Inferior parietal cortex (tissue), 1 donor: Measurements from ENCODE around the gene SCGB1C2.
"Not testable (repeated sequence)": the region's sequence is repeated elsewhere in the genome, so short reads cannot be mapped to it uniquely, and the experiment has no call there.

Source experiments
- DNase-seq: peaks from one replicate; pipeline ENCODE4 v3.0.0-alpha.2; 2016; ENCODE audit errors: extremely low spot score

SCGB1C2 gene

DNA sequence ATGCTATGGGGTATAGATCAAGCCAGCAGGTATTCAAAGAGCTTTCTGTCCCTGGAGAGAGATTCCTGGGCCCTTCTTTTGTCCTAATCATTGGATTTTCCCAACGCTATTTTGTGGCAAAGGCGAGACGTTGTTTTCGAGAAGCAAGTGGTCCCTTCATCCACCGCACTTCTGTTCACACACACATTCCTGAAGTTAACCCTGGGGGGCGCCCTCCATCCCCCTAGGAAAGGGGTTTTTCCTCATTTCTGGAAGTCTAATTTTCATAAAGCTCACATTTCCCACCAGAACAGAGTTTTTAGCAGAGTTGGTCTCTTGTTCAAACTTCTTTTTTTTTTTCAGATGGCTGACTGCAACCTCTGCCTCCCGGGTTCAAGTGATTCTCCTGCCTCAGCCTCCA, 11.9 kb downstream of the SCGB1C2 start:
- DNase-seq = no peak

DNA sequence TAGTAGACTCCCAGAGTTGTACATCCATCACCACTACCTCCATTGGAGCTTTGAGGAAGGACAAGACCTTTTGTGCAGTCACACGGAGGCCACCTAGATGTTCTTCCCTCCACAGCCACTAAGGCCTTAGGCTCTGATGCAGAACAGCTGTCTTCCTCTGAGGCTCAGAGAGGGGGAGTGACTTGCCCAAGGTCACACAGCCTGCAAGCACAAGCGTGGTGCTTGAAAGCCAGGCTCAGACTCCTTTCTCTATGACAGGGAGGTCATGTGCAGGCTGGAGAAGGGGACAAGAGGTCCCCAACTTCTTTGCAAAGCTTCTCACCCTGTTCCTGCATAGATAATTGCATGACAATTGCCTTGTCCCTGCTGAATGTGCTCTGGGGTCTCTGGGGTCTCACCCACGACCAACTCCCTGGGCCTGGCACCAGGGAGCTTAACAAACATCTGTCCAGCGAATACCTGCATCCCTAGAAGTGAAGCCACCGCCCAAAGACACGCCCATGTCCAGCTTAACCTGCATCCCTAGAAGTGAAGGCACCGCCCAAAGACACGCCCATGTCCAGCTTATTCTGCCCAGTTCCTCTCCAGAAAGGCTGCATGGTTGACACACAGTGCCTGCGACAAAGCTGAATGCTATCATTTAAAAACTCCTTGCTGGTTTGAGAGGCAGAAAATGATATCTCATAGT, 12.7 kb downstream of the SCGB1C2 start:
- no peak for DNase-seq

DNA sequence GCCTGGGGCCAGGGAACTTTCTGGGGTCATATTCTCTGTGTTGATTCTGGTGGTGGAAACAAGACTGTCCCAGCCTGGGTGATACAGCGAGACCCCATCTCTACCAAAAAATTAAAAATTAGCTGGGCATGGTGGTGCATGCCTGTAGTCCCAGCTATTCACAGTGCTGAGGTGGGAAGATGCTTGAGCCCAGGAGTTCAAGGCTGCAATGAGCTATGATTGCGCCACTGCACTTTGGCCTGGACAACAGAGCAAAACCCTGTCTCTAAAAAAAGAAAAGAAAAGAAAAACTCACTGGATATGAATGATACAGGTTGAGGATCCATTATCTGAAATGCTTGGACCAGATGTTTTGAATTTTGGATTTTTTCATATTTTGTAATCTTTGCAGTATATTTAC, 13.6 kb downstream of the SCGB1C2 start:
- no peak for DNase-seq

- no peak for DNase-seq
These were observed 14.8 kb downstream of the SCGB1C2 start for GRCh38 chr17:151886-152859.

DNA sequence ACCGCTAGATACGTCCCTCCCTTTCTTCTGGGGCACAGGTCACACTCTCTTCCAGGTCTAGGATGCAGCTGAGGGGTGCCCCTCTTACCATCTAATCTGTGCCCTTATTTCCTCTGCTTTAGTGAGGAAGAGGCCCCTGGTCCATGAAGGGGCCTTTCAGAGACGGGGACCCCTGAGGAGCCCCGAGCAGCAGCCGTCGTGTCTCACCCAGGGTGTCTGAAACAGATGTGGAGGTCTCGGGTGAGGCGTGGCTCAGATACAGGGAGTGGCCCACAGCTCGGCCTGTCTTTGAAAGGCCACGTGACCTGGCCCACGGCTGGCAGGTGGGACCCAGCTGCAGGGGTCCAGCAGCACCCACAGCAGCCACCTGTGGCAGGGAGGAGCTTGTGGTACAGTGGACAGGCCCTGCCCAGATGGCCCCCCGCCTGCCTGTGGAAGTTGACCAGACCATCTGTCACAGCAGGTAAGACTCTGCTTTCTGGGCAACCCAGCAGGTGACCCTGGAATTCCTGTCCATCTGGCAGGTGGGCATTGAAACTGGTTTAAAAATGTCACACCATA, 15.6 kb downstream of the SCGB1C2 start:
- no peak for DNase-seq

DNA sequence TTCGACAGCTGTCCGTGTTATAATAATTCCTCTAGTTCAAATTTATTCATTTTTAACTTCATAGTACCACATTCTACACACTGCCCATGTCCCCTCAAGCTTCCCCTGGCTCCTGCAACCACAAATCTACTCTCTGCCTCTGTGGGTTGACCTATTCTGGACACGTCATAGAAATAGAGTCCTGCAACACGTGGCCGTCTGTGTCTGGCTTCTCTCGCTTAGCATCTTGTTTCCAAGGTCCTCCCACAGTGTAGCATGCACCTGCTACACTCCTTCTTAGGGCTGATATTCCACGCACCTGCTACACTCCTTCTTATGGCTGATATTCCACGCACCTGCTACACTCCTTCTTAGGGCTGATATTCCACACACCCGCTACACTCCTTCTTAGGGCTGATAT, 16.5 kb downstream of the SCGB1C2 start:
- DNase-seq = no peak

GRCh38 chr17:155576-155975, 18.2 kb downstream of the SCGB1C2 start:
- no peak for DNase-seq

GRCh38 chr17:156094-156621, 18.8 kb downstream of the SCGB1C2 start:
- DNase-seq = no peak

GRCh38 chr17:156946-157345, 19.6 kb downstream of the SCGB1C2 start:
- DNase-seq = no peak

GRCh38 chr17:157901-158300, 20.5 kb downstream of the SCGB1C2 start:
- DNase-seq = no peak

DNA sequence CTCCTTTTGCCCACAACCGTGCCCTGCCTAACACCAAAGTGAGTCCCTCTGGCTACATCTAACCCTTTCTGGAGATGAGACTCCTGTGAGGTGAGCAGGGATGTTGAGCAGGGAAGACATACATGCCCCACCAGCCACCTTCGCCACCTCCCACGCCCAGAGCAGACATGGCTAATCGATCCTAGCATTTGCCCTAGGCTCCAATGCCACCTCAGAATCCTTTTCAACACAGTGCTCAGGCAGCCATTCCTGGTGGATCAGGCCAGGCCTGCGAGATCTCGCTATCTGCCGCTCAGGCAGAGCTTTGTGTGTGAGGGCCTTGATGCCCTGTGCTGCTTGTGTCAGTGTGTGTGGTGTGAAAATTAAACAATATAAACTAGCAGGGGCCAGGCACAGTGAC, 21.0 kb downstream of the SCGB1C2 start:
- no peak for DNase-seq

DNA sequence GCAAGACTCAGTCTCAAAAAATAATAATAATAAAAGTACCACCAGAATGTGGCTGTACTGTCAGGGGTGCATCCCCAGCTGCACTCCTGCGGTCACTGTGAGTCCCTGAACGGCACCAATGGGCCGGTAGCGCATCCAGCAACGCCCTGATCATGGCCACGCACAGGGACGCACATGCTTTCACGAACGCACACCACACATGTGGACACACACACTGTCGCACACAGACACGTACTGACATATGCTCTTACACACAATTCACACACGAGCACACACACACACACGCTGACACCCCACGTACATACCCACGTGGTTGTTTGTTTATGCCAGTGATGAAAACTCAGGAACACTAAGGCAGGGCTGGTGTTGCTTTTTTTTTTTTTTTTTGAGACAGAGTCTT, 22.2 kb downstream of the SCGB1C2 start:
- no peak for DNase-seq

GRCh38 chr17:160336-160735, 23.0 kb downstream of the SCGB1C2 start:
- no peak for DNase-seq

- no peak for DNase-seq
These were observed 24.1 kb downstream of the SCGB1C2 start for GRCh38 chr17:161481-161880.

DNA sequence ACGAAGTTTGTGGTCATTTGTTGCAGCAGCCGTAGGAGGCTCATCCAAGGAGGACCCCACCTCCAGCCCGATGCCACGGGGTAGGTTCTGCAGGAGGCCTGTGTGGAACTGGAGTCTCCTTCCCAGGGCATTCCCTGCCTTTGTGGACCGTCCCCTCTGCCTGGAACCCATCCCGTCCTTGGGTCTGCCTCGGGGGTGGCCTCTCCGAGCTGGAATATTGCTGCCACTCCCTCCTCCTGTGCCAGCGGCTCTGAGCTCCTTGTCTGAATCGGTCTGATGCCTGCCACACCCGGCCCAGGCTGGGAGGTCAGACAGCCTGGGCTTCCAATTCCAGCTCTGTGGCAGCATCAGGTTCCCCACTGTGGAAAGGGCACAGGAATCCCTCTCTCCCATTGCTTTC, 25.3 kb downstream of the SCGB1C2 start:
- DNase-seq = no peak

DNA sequence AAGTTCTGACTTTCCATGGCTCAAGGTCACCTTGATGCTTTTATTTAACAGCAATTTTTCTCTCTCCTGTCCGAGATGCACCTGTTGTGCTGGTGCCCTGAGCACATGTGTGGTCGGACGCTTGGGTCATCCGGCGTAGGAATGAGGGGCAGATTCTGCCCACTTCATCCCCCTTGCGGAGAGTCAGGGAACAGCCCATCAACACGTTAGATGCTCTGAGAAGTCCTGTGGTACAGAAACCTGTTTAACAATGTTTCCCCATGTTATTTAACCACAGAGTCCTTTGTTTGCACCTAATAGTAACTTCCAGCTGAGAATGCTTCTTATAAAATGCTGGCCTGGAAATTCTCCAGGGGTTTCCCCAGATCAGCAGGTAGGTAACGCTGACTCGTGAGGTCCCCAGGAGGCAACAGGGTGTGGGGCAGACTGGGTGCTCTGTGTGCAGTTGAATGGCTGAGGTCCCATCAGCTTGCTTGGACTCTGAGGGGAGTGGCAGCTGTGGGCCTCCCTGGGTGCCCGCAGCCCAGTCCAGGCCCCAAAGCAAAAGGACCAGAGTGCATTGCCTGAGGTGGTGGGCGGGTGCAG, 26.2 kb downstream of the SCGB1C2 start:
- DNase-seq = no peak

DNA sequence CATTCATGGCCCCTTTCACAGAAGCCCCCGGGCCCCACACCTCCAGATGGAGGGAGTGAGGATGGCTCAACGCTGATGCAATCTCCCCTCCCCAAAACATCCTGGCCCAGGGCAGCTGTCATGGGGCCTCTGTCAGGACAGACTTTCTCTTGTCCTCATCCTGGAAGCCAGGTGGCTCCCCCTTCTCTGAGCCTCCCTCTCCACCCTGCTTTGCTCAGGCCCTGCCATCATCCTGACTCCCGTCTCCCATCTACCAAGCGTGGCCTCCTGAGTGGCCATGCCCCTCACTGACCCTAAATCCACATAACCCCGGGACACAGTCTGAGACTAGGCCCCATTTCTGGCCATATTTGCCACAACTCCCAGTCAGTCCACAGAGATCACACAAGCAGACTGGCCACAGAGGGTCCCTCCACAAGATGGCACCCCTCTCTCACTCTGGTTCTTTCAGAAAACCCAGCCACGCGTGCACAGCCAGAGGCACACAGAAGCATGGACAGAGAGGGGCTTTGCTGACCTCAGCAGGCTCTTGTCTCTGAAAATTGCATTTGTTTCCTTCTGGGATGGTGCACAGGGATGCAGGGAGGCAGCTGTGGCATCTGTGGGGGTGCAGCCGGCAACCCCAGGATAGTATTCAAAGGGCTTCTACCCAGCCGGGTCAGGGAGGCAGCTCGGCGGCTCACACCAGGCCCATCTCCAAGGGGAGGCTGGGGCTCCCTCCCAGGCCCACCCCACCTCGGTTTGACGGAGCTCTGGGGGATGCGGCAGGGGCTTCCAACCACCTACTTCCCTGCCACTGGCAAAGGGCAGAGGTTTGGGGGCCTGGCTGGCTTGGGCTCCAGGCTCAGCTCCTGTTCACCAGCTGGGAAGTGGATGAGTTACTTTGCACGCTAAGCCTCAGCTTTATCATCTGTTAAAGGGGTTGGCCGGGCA, 27.2 kb downstream of the SCGB1C2 start:
- DNase-seq = peak; percentile 60

- DNase-seq = no peak
These were observed 28.6 kb downstream of the SCGB1C2 start for GRCh38 chr17:165939-166338.

GRCh38 chr17:168614-169013, 31.2 kb downstream of the SCGB1C2 start:
- DNase-seq = not testable (repeated sequence)

GRCh38 chr17:170130-170670, 32.8 kb downstream of the SCGB1C2 start:
- no peak for DNase-seq

DNA sequence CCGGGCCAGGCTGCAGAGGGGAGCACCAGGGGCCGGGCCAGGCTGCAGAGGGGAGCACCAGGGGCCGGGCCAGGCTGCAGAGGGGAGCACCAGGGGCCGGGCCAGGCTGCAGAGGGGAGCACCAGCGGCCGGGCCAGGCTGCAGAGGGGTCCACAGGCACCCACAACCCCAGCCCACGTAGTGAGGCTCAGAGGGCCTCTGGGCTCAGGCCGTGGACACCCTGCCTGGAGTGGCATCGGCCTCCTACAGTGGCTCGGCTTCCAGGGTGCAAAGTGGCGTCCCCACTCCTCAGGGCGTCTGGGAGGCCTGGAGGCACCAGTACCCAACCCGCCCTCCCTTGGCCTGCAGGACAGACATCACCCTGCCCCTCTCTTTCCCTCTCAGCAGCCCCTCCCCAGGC, 34.5 kb downstream of the SCGB1C2 start:
- DNase-seq = no peak
